Lower lobe of right lung (tissue), 2 donors: ENCODE results near the gene RAB31. TPM values are rescaled to one million over a fixed set of nuclear protein-coding genes. Genes with fewer than 3 reads are reported as not detected.
"Not testable (repeated sequence)": the region's sequence is repeated elsewhere in the genome, so short reads cannot be mapped to it uniquely, and the experiment has no call there.

Experiments
- ATAC-seq, 2 donors: fragments of 200-7000 bp; cut with Tn5 transposase; one replicate each; pipeline ENCODE4 v1.9.1; 2020 to 2022; ENCODE audit warnings: mild to moderate bottlenecking in 2 of 2, moderate library complexity in 2 of 2
- DNase-seq: peaks from one replicate; pipeline ENCODE4 v3.0.0-alpha.2; 2020
- H3K27ac ChIP-seq: fragments of 200-600 bp; one replicate; pipeline ENCODE4 v1.8.0; 2022
- H3K27me3 ChIP-seq: fragments of 200-600 bp; one replicate; pipeline ENCODE4 v1.8.0; 2022; ENCODE audit warnings: low read depth
- H3K36me3 ChIP-seq: fragments of 200-600 bp; one replicate; pipeline ENCODE4 v1.8.0; 2022; ENCODE audit warnings: mild to moderate bottlenecking
- H3K4me1 ChIP-seq: fragments of 200-600 bp; one replicate; pipeline ENCODE4 v1.8.0; 2022
- H3K4me3 ChIP-seq: fragments of 200-600 bp; one replicate; pipeline ENCODE4 v1.8.0; 2022; ENCODE audit warnings: mild to moderate bottlenecking
- H3K9me3 ChIP-seq: fragments of 200-600 bp; one replicate; pipeline ENCODE4 v1.8.0; 2022
- intact Hi-C: fragments of 100-400 bp; cut with DNase I; formaldehyde crosslinking; loops from one replicate; pipeline ENCODE4 v1.11.0; 2022
- total RNA-seq: library from RNA; stranded (reverse); fragmentation: NEBNext Ultra II Directional; extraction: Animal tissue kit (Norgen Biotek cat#: 25700); gene quantifications from one replicate; pipeline ENCODE4 v1.2.1, GENCODE V29; 2021
- TF ChIP-seq, protein P1 (sequence below): fragments of 200-600 bp; IDR thresholded peaks from one replicate; pipeline ENCODE4 v1.8.0; 2022; ENCODE audit warnings: antibody characterized with exemption, mild to moderate bottlenecking
- donor health status: DM: no; HTN: yes; CAD: no; lungs with severe emphysema.

Gene RAB31
- total RNA-seq, 1 donor from 2014 or later: 110 TPM

DNA sequence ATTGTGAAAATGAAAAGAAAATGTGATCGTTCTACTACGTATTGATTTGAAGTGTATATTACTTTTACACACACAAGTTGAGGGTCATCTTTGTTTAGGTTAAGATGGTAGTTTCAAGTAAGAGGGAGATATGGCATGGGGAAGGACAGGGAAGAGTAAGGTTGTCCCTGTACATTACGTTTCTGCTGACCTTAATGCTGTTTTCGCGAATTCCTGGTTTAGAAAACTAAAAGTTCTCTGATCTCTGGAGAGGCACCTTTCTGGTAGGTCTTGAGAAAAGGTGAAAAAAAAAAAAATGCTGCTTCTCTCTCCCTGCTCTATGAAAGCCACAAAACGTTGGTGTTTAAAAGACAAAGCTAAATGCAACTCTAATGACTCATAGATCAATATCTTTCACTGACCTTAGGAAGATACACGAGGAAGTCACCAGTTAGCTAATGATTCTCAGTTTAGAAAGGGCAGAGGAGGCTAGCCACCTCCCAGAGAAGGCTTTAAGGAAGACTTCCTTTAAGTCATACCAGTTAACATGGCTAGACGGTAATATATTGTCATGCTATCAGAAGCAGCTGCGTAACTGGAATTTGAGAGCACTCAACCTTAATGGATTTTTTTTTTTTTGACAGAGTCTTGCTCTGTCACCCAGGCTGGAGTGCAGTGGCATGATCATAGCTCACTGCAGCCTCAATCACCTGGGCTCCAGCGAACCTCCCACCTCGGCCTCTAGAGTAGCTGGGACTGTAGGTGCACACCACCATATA, 190.9 kb downstream of the RAB31 start:
- no peaks in the 10 kb centered on the region for H3K4me1 ChIP-seq
- peak; percentile 42 to 56 for ATAC-seq
- H3K27me3 ChIP-seq: no peaks in the 10 kb centered on the region
- DNase-seq: no peak
- no peak overlapping the region for H3K4me3 ChIP-seq
- TF ChIP-seq, protein P1, sequence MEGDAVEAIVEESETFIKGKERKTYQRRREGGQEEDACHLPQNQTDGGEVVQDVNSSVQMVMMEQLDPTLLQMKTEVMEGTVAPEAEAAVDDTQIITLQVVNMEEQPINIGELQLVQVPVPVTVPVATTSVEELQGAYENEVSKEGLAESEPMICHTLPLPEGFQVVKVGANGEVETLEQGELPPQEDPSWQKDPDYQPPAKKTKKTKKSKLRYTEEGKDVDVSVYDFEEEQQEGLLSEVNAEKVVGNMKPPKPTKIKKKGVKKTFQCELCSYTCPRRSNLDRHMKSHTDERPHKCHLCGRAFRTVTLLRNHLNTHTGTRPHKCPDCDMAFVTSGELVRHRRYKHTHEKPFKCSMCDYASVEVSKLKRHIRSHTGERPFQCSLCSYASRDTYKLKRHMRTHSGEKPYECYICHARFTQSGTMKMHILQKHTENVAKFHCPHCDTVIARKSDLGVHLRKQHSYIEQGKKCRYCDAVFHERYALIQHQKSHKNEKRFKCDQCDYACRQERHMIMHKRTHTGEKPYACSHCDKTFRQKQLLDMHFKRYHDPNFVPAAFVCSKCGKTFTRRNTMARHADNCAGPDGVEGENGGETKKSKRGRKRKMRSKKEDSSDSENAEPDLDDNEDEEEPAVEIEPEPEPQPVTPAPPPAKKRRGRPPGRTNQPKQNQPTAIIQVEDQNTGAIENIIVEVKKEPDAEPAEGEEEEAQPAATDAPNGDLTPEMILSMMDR: no peak
- H3K9me3 ChIP-seq: no peaks in the 10 kb centered on the region
- H3K27ac ChIP-seq: no peak overlapping the region
- no peaks in the 10 kb centered on the region for H3K36me3 ChIP-seq
- intact Hi-C loops: no loop called here

DNA sequence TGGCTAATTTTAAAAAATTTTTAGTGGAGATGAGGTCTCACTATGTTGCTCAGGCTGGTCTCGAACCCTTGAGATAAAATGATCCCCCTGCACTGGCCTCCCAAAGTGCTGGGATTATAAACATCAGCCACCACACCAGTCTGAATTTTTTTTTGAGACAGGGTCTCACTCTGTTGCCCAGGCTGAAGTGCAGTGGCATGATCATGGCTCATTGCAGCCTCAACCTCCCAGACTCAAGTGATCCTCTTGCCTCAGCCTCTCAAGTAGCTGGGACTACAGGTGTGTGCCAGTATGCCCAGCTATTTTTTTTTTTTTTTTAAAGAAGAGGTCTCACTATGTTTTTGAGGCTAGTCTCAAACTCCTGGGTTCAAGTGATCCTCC, 191.4 kb downstream of the RAB31 start:
- H3K4me1 ChIP-seq, DNase-seq, H3K27ac ChIP-seq, H3K9me3 ChIP-seq, intact Hi-C loops, H3K27me3 ChIP-seq, H3K4me3 ChIP-seq, ATAC-seq, H3K36me3 ChIP-seq: not testable (repeated sequence)

DNA sequence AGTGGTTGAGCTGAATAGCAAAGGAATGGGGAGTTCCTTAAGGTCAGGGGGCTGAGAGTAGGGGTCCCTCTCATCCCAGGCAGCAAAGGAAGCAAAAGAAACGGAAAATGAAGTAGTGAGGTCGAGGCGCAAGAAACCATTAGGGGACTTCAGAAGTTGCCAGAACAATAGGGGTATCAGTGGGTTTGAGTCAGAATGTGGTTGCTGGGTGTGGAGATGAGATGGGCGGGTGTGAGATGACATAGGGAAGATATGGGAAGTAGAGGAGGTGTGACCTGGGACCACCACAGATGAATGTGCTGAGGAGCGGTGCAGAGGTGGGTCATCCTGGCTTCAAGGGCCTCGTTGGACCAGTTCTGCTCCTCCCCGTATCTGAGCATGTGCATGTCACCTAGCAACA, 192.6 kb downstream of the RAB31 start:
- Histone ChIP-seq H3K27ac (no peak overlapping the region), H3K4me1 (no peaks in the 10 kb centered on the region), H3K9me3 (no peaks in the 10 kb centered on the region), H3K4me3 (no peak overlapping the region), H3K36me3 (no peaks in the 10 kb centered on the region), H3K27me3 (no peaks in the 10 kb centered on the region)
- ATAC-seq: peak; percentile 27 to 48
- TF ChIP-seq, protein P1: no peak
- no peak for DNase-seq
- intact Hi-C loops: no loop called here

DNA sequence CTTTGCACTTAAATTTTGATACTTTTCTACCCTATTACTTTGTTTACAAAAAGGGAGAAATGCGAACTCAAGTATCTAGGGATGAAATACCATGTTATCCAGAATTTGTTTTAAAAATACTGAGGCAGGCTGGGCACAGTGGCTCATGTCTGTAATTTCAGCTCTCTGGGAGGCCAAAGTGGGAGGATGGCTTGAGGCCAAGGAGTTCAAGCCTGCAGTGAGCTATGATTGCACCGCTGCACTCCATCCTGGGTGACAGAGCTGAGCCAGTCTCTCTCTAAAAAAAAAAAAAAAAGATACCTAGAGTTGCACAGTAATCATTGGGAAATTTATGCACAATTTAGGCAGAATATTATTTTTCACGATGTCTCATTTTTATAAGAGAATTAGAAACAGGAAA, 193.3 kb downstream of the RAB31 start:
- Histone ChIP-seq H3K36me3 (no peaks in the 10 kb centered on the region), H3K27ac (no peak overlapping the region), H3K9me3 (no peaks in the 10 kb centered on the region), H3K4me1 (no peaks in the 10 kb centered on the region), H3K27me3 (no peaks in the 10 kb centered on the region), H3K4me3 (no peak overlapping the region)
- no peak for DNase-seq
- no peak for ATAC-seq
- TF ChIP-seq, protein P1: no peak
- intact Hi-C loops: no loop called here

DNA sequence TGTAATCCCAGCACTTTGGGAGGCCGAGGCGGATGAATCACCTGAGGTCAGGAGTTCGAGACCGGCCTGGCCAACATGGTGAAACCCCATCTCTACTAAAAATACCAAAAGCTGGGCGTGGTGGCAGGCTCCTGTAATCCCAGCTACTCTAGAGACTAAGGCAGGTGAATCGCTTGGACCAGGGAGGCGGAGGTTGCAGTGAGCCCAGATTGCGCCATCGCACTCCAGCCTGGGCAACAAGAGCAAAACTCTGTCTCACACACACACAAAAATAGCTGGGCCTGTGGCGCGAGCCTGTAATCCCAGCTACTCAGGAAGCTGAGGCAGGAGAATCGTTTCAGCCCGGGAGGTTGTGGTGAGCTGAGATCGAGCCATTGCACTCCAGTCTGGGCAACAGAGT, 194.2 kb downstream of the RAB31 start:
- intact Hi-C loops, H3K27ac ChIP-seq, DNase-seq, H3K9me3 ChIP-seq, H3K27me3 ChIP-seq, H3K4me3 ChIP-seq, ATAC-seq, H3K4me1 ChIP-seq, H3K36me3 ChIP-seq: not testable (repeated sequence)

DNA sequence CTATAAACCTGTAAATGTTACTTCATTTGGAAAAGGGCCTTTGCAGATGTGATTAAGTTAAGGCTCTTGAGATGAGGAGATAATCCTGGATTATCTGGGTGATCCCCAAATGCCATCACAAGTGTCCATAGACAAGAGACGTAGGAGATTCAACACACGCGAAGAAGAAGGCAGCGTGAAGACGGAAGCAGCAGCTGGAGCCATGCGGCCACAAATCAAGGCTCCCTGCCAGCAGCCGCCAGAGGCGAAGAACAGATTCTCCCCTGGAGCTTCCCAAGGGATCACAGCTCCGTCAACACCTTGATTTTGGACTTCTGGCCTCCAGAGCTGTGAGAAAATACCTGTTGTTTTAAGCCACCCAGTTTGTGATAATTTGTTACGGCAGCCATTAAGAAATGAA, 194.7 kb downstream of the RAB31 start:
- no peak overlapping the region for H3K27ac ChIP-seq
- intact Hi-C loops: no loop called here
- DNase-seq (no peak), ATAC-seq (no peak)
- no peaks in the 10 kb centered on the region for H3K4me1 ChIP-seq
- TF ChIP-seq, protein P1: no peak
- no peaks in the 10 kb centered on the region for H3K36me3 ChIP-seq
- no peaks in the 10 kb centered on the region for H3K27me3 ChIP-seq
- H3K9me3 ChIP-seq: no peaks in the 10 kb centered on the region
- no peak overlapping the region for H3K4me3 ChIP-seq
